HT1080 (cell line): ENCODE results near the gene HES7. TPM values are rescaled to one million over a fixed set of nuclear protein-coding genes. Genes with fewer than 3 reads are reported as not detected.

Experiments
- DNase-seq: peaks from one replicate; pipeline ENCODE4 v3.0.0-alpha.2; 2015; ENCODE audit warnings: low read depth
- total RNA-seq: library from RNA; depleted of rRNA; stranded (reverse); fragments of >200 nt; shearing (Covaris generic); gene quantifications from 2 replicates; pipeline ENCODE4 v1.2.3, GENCODE V29; 2014

The HES7 gene
- total RNA-seq, 1 experiment from 2014 or later: 1.8 TPM

- no peak for DNase-seq
These were observed 31.5 kb upstream of the HES7 start for GRCh38 chr17:8155231-8155995.

- DNase-seq: no peak
These were observed 30.8 kb upstream of the HES7 start for GRCh38 chr17:8154608-8155155.

GRCh38 chr17:8153957-8154607, 30.2 kb upstream of the HES7 start:
- peak; percentile 96 for DNase-seq

DNA sequence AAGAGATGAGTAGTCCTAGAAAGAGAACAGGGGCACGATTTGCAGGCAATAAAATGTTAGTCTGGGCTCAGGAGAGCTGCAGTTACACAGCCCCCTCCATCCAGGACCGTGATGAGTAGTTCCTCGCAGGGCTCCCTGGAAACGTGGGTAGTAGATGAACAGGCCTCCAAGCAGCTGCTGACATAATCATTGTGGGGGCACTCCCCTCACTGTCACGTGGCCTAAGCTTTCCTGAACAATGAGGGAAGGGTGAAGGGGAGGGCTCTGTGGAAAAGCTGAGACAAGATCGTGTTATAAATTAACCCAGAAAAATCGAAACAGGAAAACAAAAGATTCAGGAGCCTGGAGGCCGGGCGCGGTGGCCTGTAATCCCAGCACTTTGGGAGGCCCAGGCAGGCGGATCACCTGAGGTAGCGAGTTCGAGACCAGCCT, 29.6 kb upstream of the HES7 start:
- DNase-seq: peak; percentile 91

- no peak for DNase-seq
These were observed 29.1 kb upstream of the HES7 start for GRCh38 chr17:8153031-8153451.

- DNase-seq: peak; percentile 75
These were observed 28.3 kb upstream of the HES7 start, which contains the start of gene PER1 for GRCh38 chr17:8152112-8152775. Gene PER1 (minus strand): TSS chr17:8152404. CDS start chr17:8150706, 1,698 bp downstream.

- no peak for DNase-seq
These were observed 27.8 kb upstream of the HES7 start for GRCh38 chr17:8151641-8152111.

- DNase-seq: peak; percentile 79
These were observed 27.3 kb upstream of the HES7 start for GRCh38 chr17:8151120-8151640.

DNA sequence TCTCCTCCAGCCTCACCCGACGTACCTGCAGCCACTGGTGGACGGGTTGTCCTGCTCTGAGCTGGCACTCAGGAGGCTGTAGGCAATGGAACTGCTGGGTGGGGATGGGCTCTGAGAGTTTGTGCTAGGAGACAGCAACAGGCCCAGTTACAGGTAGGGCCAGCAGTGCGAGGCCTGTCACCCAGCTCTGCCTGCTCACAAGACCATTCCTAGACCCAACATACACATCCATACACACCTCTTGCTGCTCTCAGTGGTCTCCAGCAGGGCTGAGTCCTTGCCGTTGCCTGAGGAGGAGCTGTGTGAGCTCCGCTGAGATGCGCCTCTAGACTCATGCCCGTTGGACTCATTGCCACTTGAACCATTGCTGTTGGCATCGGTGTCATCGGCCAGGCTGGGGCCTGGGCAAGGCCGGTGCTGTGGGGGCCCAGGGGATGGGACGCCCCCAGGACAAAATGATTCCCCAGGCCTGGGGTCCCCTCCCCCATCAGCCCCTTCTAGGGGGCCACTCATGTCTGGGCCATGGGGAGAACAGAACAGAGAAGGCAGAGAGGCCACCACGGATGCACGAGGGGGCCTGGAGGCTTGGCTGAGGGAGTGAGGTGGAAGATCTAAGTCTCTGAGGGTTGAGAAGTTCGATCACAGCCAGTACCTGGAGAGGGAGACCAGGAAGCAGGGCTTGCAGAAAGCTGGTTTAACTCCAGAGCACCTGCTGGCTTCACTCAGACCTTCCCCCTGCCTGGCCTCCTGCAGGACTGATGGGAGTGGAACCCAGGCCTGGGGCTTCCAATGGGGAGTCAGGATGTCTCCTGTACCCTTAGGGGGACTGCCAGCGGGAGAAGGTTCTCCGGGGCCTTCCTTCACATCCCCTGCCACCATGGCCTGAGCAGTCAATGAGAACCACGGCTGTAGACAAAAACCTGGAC, 26.6 kb upstream of the HES7 start:
- no peak for DNase-seq

DNA sequence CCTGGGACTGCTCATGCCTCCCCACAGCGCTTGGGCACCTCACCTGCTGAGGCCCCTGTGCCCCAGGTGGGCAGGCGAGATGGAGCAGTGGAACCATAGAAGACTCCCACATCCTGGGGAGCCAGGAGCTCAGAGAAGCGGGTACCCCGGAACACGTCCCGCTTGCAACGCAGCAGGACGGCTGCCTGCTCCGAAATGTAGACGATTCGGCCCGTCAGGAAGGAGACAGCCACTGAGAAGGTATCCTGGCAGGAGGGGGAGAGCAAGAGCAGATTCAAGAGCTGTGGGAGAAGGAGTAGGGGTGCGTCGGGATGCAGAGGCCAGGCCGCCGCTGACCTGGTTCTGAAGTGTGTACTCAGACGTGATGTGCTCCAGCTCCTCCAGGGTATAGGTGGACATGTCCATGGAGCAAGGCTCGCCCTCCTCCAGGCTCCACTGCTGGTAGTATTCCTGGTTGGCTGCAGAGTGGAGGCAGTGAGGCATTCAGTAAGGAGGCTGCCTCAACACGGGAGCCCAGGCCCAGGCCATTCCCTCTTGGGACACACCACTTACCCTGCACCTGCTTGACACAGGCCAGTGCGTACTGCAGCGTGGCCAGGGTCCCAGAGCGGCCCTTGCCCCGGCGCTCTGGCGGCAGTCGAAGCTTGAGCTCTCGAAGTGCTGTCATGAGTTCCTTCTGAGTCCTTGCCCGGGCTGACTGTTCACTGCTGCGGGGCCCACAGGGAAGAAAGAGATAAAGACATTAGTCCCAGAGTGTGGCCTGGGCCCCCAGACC, 25.7 kb upstream of the HES7 start:
- no peak for DNase-seq

GRCh38 chr17:8148560-8148959, 24.7 kb upstream of the HES7 start:
- no peak for DNase-seq

DNA sequence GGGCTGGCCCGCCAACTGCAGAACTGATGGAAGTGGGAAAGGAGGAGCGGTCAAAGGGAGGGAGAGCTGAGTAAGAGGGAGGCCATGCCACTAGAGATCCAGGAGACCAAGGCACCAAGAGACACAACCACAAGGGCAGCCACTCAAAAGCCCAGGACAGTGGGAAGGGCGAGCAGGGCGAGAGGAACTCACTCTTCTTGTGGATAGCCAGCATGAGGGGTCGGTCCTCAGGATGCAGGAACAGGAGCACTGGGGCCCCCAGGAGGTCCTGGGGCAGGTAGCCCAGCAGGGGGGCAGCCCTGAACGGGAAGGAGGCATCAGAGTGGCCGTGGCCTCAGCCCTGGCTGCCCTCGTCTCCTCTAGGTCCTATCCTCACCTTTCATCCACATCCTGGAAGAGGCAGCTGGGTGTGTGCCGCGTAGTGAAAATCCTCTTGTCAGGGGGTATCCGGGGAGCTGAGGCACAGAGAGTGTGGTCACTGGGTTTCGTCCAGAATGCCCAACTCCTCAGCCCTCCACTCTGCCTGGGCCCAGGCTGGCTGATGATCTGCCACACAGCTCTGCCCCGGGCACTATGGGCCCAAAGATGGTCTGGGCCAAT, 24.0 kb upstream of the HES7 start:
- DNase-seq: no peak

DNA sequence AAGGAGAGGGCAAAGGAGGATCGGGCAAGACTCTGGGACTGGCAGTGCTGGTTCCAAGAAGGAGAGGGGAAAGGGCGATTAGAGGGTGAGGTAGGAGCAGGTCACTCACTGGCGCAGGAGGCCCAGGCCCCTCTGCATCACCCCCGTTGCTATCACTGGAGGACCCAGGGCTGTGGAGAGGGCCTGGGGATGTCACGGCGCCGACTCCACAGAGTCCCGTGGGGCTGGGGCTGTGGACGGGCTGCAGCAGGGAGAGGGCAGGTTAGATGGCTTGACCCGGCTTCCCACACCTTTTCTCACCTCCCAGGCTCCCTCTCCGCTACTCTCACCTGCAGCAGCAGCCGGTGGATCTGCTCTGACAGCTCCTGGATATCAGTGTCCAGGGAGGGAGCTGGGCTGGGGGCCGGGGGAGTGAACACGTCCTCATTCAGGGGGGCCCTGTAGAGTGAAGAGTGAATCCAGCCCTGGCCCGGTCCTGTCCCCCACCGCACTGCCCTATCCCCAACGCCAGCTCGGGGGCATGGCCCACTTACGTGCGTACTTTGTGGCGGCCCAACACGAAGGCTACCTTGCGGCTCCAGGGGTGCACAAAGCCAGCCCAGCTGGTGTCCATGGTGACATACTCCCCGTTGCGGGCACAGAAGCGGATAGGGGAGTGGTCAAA, 23.4 kb upstream of the HES7 start:
- DNase-seq: no peak

- DNase-seq: no peak
These were observed 22.7 kb upstream of the HES7 start for GRCh38 chr17:8146381-8147140.

DNA sequence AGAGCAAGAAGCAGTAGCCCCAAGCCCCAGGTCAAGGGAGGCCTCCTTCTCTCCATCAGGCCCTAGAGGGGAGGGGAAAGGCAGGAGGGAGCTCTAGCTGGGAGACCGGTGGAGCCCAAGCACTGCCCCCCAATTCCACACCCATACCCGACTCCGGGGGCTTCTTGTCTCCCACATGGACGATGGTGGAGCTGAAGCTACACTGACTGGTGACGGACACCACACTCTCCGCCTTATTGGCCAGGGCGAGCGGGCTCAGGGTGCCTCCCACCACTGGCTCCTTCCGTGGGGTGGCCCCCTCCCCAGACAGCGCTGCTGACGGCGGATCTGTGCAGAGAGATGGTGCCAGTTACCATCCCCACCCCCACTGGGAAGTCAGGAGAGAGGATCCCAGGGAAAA, 21.9 kb upstream of the HES7 start:
- DNase-seq: no peak

DNA sequence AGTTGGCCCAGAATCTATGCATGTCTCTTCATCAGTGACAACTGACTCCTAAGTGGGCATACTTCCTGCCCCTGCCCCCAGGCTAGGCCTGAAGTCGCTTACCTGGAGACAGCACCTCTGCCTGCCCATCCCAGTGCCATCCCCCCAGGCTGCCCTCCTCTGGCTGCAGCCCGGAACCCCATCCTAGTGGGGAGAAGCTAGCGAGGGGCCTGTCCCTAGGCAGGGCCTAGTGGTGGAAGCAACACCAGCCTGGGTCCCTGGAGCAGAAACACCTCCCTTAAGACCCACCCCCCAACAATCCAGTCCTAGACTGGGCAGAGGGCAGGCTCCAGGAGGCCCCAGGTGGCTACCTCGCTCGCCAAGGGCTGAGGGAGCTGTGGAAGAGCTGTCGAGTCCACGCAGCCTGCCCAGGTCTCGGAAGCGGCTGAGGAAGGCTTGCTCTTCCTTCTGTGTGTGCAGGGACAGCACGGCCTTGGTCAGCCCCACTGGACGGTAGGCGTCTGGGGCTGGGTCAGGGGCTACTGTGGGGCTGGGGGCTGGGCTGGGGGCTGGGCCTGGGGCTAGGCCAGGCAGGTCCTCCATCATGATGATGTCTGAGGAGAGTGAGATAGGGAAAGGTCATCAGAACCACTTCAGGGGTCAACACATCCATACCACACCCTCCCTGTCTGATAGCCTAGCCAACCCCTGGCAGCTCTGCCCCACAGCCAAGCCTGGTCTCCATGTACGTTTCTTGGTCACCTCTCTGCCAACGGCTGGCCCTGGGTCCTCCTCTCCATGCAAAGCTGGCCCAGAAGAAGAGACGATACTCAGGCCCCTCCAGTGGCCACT, 20.7 kb upstream of the HES7 start:
- DNase-seq: no peak
